Measurements from ENCODE around the gene MSN.
A peak's percentile ranks its signal among the peaks of the same experiment; 100 is the strongest.
"Not testable (repeated sequence)": the region's sequence is repeated elsewhere in the genome, so short reads cannot be mapped to it uniquely, and the experiment has no call there.

Gene MSN

GRCh38 chrX:65667503-65668376 is at the start of gene MSN:
MSN (plus strand) TSS chrX:65667654; CDS start chrX:65667842, 188 bp downstream.
- TF ChIP-seq GATA1 (IDR thresholded peaks at IDR 0.05; ENCODE audit: low read depth, low read length) (no peak), POLR2A (IDR thresholded peaks at IDR 0.05; ENCODE audit: low read length) (peak; percentile 67)
- DNase-seq = peak; percentile 75 to 79

- DNase-seq = not testable (repeated sequence)
Observed at GRCh38 chrX:65620096-65620705, 47.3 kb upstream of the MSN start.

DNA sequence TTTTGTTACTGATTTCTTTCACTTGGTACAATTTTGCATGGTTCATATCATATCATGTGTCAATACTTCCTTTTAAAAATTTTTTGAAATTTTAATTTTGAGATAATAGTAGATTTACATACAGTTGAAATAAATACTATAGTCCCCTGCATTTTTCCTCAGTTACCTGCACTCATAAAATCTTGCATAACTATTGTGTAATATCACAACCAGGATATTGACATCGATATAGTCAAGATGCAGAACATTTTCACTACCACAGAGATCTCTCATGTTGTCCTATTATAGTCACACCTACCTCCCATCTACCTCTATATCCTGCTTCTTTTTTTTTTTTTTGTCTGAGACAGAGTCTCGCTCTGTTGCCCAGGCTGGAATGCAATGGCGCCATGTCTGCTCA is 36.7 kb upstream of the MSN start:
- DNase-seq = no peak
- TF ChIP-seq POLR2A (IDR thresholded peaks at IDR 0.05; ENCODE audit: low read length) = no peak
- TF ChIP-seq GATA1 (IDR thresholded peaks at IDR 0.05; ENCODE audit: low read depth, low read length) = no peak

DNA sequence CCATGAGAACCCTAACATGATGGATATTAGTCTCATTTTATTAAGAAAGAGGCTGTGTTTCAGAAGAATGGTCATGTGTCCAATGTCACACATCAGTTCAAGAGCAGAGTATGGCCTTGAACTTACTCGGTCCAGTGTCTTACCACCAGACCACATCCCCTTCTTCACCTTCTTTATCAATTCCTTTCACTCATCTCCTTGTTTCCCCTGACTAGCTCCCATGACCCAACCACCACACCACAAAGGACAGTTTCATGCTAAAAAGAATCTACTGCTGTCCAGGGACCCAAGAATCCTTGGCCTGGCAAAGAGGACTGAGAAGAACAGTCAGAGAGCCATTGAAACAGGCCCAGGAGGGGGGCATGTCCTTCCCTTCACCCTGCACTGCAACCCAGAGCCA is 33.6 kb upstream of the MSN start:
- no peak for TF ChIP-seq GATA1 (IDR thresholded peaks at IDR 0.05; ENCODE audit: low read depth, low read length)
- no peak for TF ChIP-seq POLR2A (IDR thresholded peaks at IDR 0.05; ENCODE audit: low read length)

GRCh38 chrX:65634732-65635131 is 32.7 kb upstream of the MSN start:
- DNase-seq = no peak
- TF ChIP-seq POLR2A (IDR thresholded peaks at IDR 0.05; ENCODE audit: low read length) (no peak), GATA1 (IDR thresholded peaks at IDR 0.05; ENCODE audit: low read depth, low read length) (no peak)

More for the DNA sequence above, 33.6 kb upstream of the MSN start:
- DNase-seq = no peak

- no peak for TF ChIP-seq POLR2A (IDR thresholded peaks at IDR 0.05; ENCODE audit: low read length)
- no peak for TF ChIP-seq GATA1 (IDR thresholded peaks at IDR 0.05; ENCODE audit: low read depth, low read length)
- DNase-seq = no peak
Observed at GRCh38 chrX:65635378-65635777, 32.1 kb upstream of the MSN start.

DNA sequence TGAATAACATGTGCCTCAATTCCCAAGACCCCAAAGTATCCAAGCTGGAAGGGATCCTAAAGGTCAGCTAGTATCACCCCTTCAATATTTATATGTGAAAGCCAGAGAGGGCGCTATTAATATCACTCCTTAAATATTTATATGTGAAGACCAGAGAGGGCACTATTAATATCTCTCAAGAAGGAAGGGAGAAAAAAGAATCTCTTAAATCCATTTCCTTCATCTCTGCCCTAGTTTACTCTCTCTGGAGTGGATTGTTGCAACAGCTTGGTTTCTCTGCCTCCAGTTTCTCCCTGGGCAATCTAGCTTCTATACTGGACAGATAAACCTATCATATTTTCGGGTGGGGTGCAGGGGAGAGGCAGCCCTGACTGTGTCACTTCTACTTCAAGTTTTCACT is 31.6 kb upstream of the MSN start:
- no peak for DNase-seq

DNA sequence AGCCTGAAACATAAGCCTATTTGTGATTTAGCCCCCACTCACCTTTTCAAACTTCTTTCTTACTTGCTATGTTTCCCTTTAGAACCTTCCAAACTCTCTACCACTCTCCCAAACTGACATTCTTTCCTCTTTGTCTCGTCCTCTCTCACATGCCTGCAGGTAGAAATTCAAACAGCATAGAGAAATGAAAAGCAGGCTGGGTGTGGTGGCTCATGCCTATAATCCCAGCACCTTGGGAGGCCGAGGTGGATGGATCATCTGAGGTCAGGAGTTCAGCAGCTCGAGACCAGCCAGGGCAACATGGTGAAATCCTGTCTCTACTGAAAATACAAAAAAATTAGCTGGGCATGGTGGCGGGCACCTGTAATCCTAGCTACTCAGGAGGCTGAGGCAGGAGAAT is 31.2 kb upstream of the MSN start:
- not testable (repeated sequence) for DNase-seq

More for the DNA sequence above, 31.6 kb upstream of the MSN start:
- TF ChIP-seq POLR2A (IDR thresholded peaks at IDR 0.05; ENCODE audit: low read length) (no peak), GATA1 (IDR thresholded peaks at IDR 0.05; ENCODE audit: low read depth, low read length) (no peak)

GRCh38 chrX:65637335-65637734 is 30.1 kb upstream of the MSN start:
- TF ChIP-seq POLR2A (IDR thresholded peaks at IDR 0.05; ENCODE audit: low read length) (no peak), GATA1 (IDR thresholded peaks at IDR 0.05; ENCODE audit: low read depth, low read length) (no peak)
- no peak for DNase-seq

- DNase-seq = no peak
- TF ChIP-seq GATA1 (IDR thresholded peaks at IDR 0.05; ENCODE audit: low read depth, low read length) (no peak), POLR2A (IDR thresholded peaks at IDR 0.05; ENCODE audit: low read length) (no peak)
Observed at GRCh38 chrX:65642914-65643491, 24.5 kb upstream of the MSN start.

DNA sequence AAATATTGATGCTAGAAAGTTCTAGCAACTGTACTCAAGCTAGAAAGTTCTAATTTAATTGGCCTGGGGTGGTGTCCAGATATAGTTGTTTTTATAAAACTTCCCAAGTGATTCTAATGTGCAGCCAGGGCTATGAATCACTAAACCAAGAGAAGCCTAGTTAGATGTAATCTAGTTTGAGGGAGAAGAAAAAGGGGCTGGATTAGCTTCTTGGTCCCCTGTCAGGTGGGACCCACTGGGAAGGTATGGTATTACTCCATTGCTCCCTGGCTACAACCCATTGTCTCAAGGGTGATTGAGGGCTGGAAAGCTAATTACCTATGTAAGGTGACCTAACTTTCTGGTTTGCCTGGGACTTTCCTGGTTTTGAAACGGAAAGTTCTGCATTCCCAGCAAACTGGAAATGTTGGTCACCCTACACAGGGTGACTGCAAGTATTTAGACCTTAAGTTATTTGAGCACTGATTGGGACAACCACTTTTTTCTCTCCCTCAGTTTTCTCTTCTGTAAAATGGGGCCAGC is 23.9 kb upstream of the MSN start:
- TF ChIP-seq GATA1 (IDR thresholded peaks at IDR 0.05; ENCODE audit: low read depth, low read length) = no peak
- no peak for TF ChIP-seq POLR2A (IDR thresholded peaks at IDR 0.05; ENCODE audit: low read length)
- DNase-seq = no peak

DNA sequence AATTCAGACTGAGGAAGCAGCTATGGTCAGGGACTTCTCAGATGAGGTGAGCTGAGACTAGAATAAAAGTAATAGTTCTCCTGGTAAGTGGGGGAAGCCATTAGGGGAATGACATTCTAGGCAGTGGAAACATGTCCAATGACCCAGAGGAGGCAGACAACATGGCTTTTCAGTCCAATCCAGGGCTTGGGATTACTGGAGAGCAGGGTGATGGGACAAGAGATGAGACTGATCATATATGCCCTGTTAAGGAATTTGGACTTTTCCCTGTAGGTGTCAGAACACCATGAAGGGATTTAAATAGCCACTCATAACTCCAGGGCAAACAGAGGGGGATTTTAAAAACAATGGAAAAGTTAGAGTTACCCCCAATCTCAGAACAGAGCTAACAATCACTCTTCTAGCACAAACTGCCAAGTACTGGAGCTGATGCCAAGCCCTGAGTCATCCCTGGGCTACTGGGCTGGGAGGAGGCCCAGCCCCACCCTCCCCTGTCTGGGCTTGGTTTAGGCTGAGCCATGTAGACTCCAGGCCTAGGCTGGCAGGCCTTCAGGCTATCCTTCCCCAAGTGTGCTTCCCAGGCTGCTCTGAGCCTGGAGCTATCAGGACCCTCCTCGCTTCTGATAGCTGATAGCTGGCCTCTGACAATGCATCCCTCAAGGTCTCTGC is 22.7 kb upstream of the MSN start:
- peak; percentile 51 to 70 for DNase-seq
- TF ChIP-seq POLR2A (IDR thresholded peaks at IDR 0.05; ENCODE audit: low read length) (no peak), GATA1 (IDR thresholded peaks at IDR 0.05; ENCODE audit: low read depth, low read length) (no peak)

GRCh38 chrX:65647801-65648200 is 19.7 kb upstream of the MSN start:
- no peak for DNase-seq
- TF ChIP-seq POLR2A (IDR thresholded peaks at IDR 0.05; ENCODE audit: low read length) = no peak
- no peak for TF ChIP-seq GATA1 (IDR thresholded peaks at IDR 0.05; ENCODE audit: low read depth, low read length)

DNA sequence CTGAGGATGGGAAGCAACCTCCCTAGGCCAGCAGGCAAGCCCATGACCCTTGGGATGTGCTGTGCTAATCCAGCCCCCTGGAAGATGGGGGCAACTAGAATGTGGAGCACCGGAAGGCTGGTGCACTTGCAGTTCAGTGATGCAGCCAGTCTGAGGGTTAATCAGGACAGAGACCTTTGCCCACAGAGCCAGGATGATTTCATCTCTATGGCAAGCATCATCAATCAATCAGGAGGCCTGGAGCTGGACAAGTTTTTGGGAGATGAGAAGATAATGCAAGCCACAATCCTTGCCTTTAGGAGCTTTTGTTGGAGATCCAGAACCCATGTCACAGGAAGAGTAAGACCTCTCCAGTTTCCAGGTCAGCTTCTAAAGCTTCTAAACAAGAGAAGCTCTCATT is 15.4 kb upstream of the MSN start:
- TF ChIP-seq POLR2A (IDR thresholded peaks at IDR 0.05; ENCODE audit: low read length) (no peak), GATA1 (IDR thresholded peaks at IDR 0.05; ENCODE audit: low read depth, low read length) (no peak)
- DNase-seq = no peak

DNA sequence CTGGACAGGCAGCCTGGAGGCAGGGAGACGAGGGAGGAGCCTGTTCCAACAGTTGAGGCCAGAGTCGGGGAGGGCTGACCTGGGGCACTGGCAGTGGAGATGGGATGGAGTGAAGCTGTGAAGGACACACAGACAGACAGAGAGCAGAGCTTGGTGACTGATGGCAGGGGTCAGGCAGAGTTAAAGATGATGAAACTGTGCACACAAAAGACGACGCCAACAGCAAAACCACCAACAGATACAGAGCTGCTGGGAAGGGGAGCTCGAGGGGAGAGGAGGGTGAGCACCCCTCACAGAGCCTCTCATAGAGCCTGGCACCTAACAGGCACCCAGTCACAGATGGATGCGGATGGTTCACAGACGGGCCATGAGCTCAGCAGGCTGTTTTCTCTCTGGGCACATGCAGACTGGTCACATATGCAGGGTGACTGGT is 10.4 kb upstream of the MSN start:
- not testable (repeated sequence) for DNase-seq
